ENCODE data around the gene KBTBD4. TPM values are rescaled to one million over a fixed set of nuclear protein-coding genes. Genes with fewer than 3 reads are reported as not detected.

KBTBD4 gene
- total and polyA plus RNA-seq, 2 donors (not counting 1 experiment from before 2014, with no cell fraction given), result 8.6 to 20.3 TPM

- Mint-ChIP-seq H3K9me3 (ENCODE audit: insufficient read depth) (no peaks in the 10 kb centered on the region), H3K4me3 (peak within 1 kb of the TSS; percentile 99), H3K4me1 (peaks cover 44% of the 10 kb centered on the region), H3K27ac (peak within 1 kb of the TSS; percentile 93), H3K27me3 (no peaks in the 10 kb centered on the region)
- Histone ChIP-seq H4K20me1 (ENCODE audit: control insufficient read depth, insufficient read depth, low read length, poor library complexity, severe bottlenecking) (peaks cover 21% of the 10 kb centered on the region), H3K4me2 (replicated peaks; ENCODE audit: low read depth, low read length, poor library complexity, severe bottlenecking) (peak within 1 kb of the TSS; percentile 90), H3K27ac (ENCODE audit: low read length in 2 of 2) (peak within 1 kb of the TSS; percentile 72 to 88), H3K4me1 (ENCODE audit: control insufficient read depth in 2 of 2, insufficient read depth in 2 of 2, low read length in 2 of 2) (peaks cover 31 to 32% of the 10 kb centered on the region in 2 donors), H3K4me3 (ENCODE audit: control extremely low read depth in 1 of 5, extremely low read depth in 1 of 5, insufficient read depth in 1 of 5, low read depth in 2 of 5, low read length in 4 of 5) (peak within 1 kb of the TSS; percentile 65 to 94 (median 90)), H3K27me3 (replicated peaks in 1 of 4; ENCODE audit: control extremely low read depth in 1 of 4, control insufficient read depth in 3 of 4, insufficient read depth in 4 of 4, low read length in 3 of 4) (no peaks in the 10 kb centered on the region), H3K9me3 (ENCODE audit: control extremely low read depth in 1 of 3, control insufficient read depth in 2 of 3, insufficient read depth in 1 of 3, low read length in 2 of 3) (no peaks in the 10 kb centered on the region), H3K79me2 (ENCODE audit: control insufficient read depth, insufficient read depth, low read length) (peaks cover 71% of the 10 kb centered on the region), H3K9ac (ENCODE audit: low read length) (peak within 1 kb of the TSS; percentile 94), H3K36me3 (replicated peaks in 1 of 2; ENCODE audit: control extremely low read depth in 1 of 2, control insufficient read depth in 1 of 2, extremely low read depth in 1 of 2, insufficient read depth in 2 of 2, low read length in 1 of 2) (no peaks in the 10 kb centered on the region), H2AFZ (ENCODE audit: insufficient read depth, low read depth, low read length, poor library complexity, severe bottlenecking) (peak within 1 kb of the TSS; percentile 93)
- intact Hi-C loops (cut with micrococcal nuclease), result loop anchor here (1.0 to 10.0 kb wide), 11 partner anchors 13 to 1618 kb away; partner anchors contain the start of genes CSTPP1, FNBP4, MTCH2 and NDUFS3
- DNase-seq, result peak; percentile 96
- ChIA-PET POLR2A (interaction anchor here (0.5 to 0.9 kb wide), 4 partner anchors 12 to 298 kb away, joined by 3 to 7 read pairs (median 4); partner anchors contain the start of gene PTPMT1), CTCF (interaction anchor here (0.6 to 3.3 kb wide), 2 partner anchors 12 to 95 kb away, joined by 7 to 19 read pairs; partner anchors contain the start of gene PTPMT1)
- TF ChIP-seq EZH2 (IDR thresholded peaks at IDR 0.05; ENCODE audit: borderline replicate concordance, insufficient read depth, low read depth, low read length, poor library complexity, severe bottlenecking) (no peak), CTCF (IDR thresholded peaks at IDR 0.05) (peak; percentile 96)
- under 1% methylated on average over 83 of the region's 89 CpGs for WGBS (ENCODE audit: insufficient coverage)
- peak; percentile 95 for ATAC-seq (ENCODE audit: low read depth)
These were observed 26.0 kb downstream of the KBTBD4 start, which contains the start of gene CELF1 for GRCh38 chr11:47552566-47553405. TSS of gene CELF1 (minus strand) at chr11:47553132. CDS start at chr11:47499523, 53,609 bp downstream.

Measured in B cell (primary cell).